K562 (cell line): ENCODE results near the gene MLC1. TPM values are rescaled to one million over a fixed set of nuclear protein-coding genes. Genes with fewer than 3 reads are reported as not detected.
A peak's percentile ranks its signal among the peaks of the same experiment; 100 is the strongest.

ENCODE experiments used
- BHLHE40 ChIP-seq: IDR thresholded peaks from 2 replicates; pipeline ENCODE4 v1.6.1; 2011; ENCODE audit warnings: low read length, improper control_type of control experiment
- CXXC5 ChIP-seq: fragments of 250-450 bp; sonication (Bioruptor Pico); IDR thresholded peaks from 2 replicates; pipeline ENCODE4 v1.8.0; 2022; ENCODE audit warnings: inconsistent platforms, mild to moderate bottlenecking, moderate library complexity
- MGA ChIP-seq: fragments of 450-650 bp; IDR thresholded peaks from 2 replicates; pipeline ENCODE4 v1.6.1; 2016; ENCODE audit warnings: mild to moderate bottlenecking, moderate library complexity
- NR4A1 ChIP-seq, 2 experiments: fragments of 250-450 bp in 1 of 2; fragments of 450-650 bp in 1 of 2; sonication (Bioruptor Pico) in 1 of 2; IDR thresholded peaks; 2 replicates each; pipeline versions ENCODE4 v1.4.0 to v1.6.1; 2016 to 2020; ENCODE audit warnings: mild to moderate bottlenecking in 2 of 2, missing compliant biosample characterization in 1 of 2, missing genetic modification characterization in 1 of 2, moderate library complexity in 1 of 2
- SMAD4 ChIP-seq: fragments of 250-450 bp; sonication (Bioruptor Pico); conservative IDR thresholded peaks from 2 replicates; pipeline ENCODE4 v1.8.0; 2021; ENCODE audit warnings: inconsistent platforms, mild to moderate bottlenecking, moderate library complexity
- ZNF12 ChIP-seq: sonication (generic); formaldehyde crosslinking; IDR thresholded peaks from 2 replicates; pipeline ENCODE4 v1.4.0; 2020; ENCODE audit warnings: mild to moderate bottlenecking, missing genetic modification reagents
- ZNF592 ChIP-seq: fragments of 450-650 bp; IDR thresholded peaks from 2 replicates; pipeline ENCODE4 v1.6.1; 2017; ENCODE audit warnings: antibody characterized with exemption, mild to moderate bottlenecking
- polyA plus RNA-seq, 8 experiments: library from polyadenylated mRNA; depleted of rRNA in 4 of 8; stranded (reverse) in 5 of 8; unstranded in 3 of 8; fragments of >200 nt; fragmentation: Nextera tagmentation in 2 of 8; fragmentation: Illumina TruSeq in 1 of 8; extraction: Ambion mirVana in 2 of 8; extraction: Trizol in 1 of 8; gene quantifications; 2 replicates each; pipeline versions ENCODE4 v1.2.1 to v1.2.3, GENCODE V29; 2011 to 2014; ENCODE audit warnings: inconsistent platforms in 1 of 8, missing spikeins in 1 of 8
- total RNA-seq, 7 experiments: library from RNA; depleted of rRNA in 6 of 7; stranded (reverse); fragments of >200 nt in 6 of 7; fragmentation: Illumina TruSeq in 2 of 7; extraction: Trizol in 2 of 7; gene quantifications; 2 replicates each; pipeline versions ENCODE4 v1.2.1 to v1.2.3, GENCODE V29; 2011 to 2021; ENCODE audit warnings: low replicate concordance in 1 of 7

Gene MLC1
- total and polyA plus RNA-seq, 9 of the 15 experiments (the other 6 are each of a cell fraction or from before 2014, with no cell fraction given) = 0.06 to 0.98 (median 0.39) TPM

- TF ChIP-seq MGA (peak; percentile 34), NR4A1 (CRISPR knock-in tag; IDR thresholded peaks at IDR 0.05) (no peak), NR4A1 (tag; IDR thresholded peaks at IDR 0.05) (peak; percentile 51; the same call in 1 of the 2 replicates), CXXC5 (CRISPR knock-in tag) (0 out of 2 replicates have a peak, but pooled peaks have one; percentile 5), ZNF592 (peak; percentile 73), ZNF12 (CRISPR knock-in tag) (no peak), BHLHE40 (no peak), SMAD4 (CRISPR knock-in tag) (0 out of 2 replicates have a peak, but pooled peaks have one; percentile 19)
These were observed 34.0 kb upstream of the MLC1 start (continued) for GRCh38 chr22:50119169-50119767.
